Esophagus (tissue), 2 donors: Measurements from ENCODE around the gene C19orf85. TPM values are rescaled to one million over a fixed set of nuclear protein-coding genes. Genes with fewer than 3 reads are reported as not detected.

ENCODE experiments used
- H3K27ac ChIP-seq, 2 donors: one replicate each; pipeline ENCODE4 v1.5.1; 2013; ENCODE audit warnings: low read depth in 2 of 2, mild to moderate bottlenecking in 2 of 2, inconsistent platforms in 1 of 2, low read length in 1 of 2, moderate library complexity in 1 of 2
- H3K27me3 ChIP-seq, 2 donors: one replicate each; pipeline ENCODE4 v1.6.1; 2013; ENCODE audit warnings: low read length in 2 of 2, control low read depth in 1 of 2, mild to moderate bottlenecking in 1 of 2; ENCODE audit not compliant: insufficient read depth in 2 of 2, control insufficient read depth in 1 of 2
- H3K36me3 ChIP-seq, 2 donors: one replicate each; pipeline ENCODE4 v1.6.1; 2013; ENCODE audit warnings: low read length in 1 of 2; ENCODE audit not compliant: control insufficient read depth in 2 of 2, insufficient read depth in 2 of 2
- H3K4me1 ChIP-seq, 2 donors: one replicate each; pipeline ENCODE4 v1.6.1; 2013; ENCODE audit warnings: low read length in 1 of 2; ENCODE audit not compliant: control insufficient read depth in 2 of 2, insufficient read depth in 2 of 2
- H3K4me3 ChIP-seq, 2 donors: one replicate each; pipeline ENCODE4 v1.5.1; 2013; ENCODE audit warnings: low read length in 2 of 2, mild to moderate bottlenecking in 2 of 2, low read depth in 1 of 2, moderate library complexity in 1 of 2
- H3K9me3 ChIP-seq, 2 donors: one replicate each; pipeline ENCODE4 v1.6.1; 2013; ENCODE audit warnings: mild to moderate bottlenecking in 2 of 2, low read depth in 1 of 2, low read length in 1 of 2, moderate library complexity in 1 of 2; ENCODE audit not compliant: control insufficient read depth in 2 of 2, insufficient read depth in 1 of 2
- WGBS, 2 donors: extraction: QIAGEN DNeasy Blood & Tissue Kit; methylation state at CpG; one replicate each; pipeline ENCODE4 v1.1.7; 2013; 5-methylcytosine and 5-hydroxymethylcytosine counted together
- polyA plus RNA-seq, 2 donors: library from polyadenylated mRNA; stranded (reverse); fragments of 200-250 nt; gene quantifications; one replicate each; pipeline ENCODE4 v1.2.3, GENCODE V29; 2013
- donor health status: healthy with polysubstance abuse.
- donor health status: Bipolar disorder and iron deficiency.

C19orf85 gene
- polyA plus RNA-seq, 2 donors = 0.04 TPM; not detected in 1

DNA sequence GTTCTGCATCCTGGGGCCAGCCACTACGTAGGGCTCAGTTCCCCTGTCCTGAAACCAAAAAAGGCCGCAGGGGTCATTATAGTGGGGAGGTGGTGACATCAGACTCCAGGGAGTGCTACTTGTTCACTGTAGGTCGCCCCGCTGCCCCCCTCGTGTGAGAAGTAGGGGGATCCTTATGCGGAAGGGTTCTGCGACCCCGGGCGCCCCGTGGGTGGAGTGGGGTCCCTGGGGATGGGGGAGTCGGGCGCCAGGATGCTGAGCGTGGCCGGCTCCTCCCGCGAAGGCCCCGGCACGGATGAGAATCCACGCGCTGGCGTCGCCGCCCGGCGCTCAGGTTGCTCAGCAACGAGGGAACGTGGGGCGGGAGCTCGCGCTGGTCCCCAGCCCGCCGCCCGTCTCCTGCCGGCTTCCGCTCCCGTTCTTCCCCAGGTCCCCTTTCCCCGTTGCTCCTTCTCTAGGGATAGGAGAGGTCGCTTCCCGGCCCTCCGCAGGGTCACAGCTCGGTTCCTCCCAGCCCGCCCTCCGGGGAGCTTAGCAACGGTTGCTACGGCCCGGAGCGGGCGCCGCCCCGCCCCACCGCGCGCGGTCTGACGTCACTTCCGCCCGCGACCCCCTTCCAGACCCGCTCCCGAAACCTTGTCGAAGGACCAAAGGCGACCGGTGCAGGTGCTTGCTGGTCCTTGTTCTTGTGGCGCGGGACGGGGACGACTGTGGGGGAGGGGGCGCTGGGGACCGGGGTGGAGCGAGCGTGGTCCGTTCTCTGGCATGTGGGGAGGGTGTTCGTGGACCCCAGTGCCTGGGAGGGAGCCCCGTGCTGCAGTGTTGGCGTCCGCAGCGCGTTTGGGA, 20.3 kb upstream of the C19orf85 start, which contains the start of gene NAT14:
Gene NAT14, plus strand, starts transcription at position 596 of the 846 bp plus-strand sequence. CDS start 521 bp downstream, outside the sequence.
- H3K9me3 ChIP-seq = no peaks in the 10 kb centered on the region
- H3K27me3 ChIP-seq = no peaks in the 10 kb centered on the region
- 2% methylated on average over 75 to 78 of the region's 78 CpGs for WGBS, 2 donors
- H3K4me3 ChIP-seq = peak within 1 kb of the TSS; percentile 45 to 47
- H3K36me3 ChIP-seq = peaks cover 0 to 17% of the 10 kb centered on the region in 2 donors
- H3K4me1 ChIP-seq = peaks cover 6 to 9% of the 10 kb centered on the region in 2 donors
- peak within 1 kb of the TSS; percentile 75 to 79 for H3K27ac ChIP-seq

DNA sequence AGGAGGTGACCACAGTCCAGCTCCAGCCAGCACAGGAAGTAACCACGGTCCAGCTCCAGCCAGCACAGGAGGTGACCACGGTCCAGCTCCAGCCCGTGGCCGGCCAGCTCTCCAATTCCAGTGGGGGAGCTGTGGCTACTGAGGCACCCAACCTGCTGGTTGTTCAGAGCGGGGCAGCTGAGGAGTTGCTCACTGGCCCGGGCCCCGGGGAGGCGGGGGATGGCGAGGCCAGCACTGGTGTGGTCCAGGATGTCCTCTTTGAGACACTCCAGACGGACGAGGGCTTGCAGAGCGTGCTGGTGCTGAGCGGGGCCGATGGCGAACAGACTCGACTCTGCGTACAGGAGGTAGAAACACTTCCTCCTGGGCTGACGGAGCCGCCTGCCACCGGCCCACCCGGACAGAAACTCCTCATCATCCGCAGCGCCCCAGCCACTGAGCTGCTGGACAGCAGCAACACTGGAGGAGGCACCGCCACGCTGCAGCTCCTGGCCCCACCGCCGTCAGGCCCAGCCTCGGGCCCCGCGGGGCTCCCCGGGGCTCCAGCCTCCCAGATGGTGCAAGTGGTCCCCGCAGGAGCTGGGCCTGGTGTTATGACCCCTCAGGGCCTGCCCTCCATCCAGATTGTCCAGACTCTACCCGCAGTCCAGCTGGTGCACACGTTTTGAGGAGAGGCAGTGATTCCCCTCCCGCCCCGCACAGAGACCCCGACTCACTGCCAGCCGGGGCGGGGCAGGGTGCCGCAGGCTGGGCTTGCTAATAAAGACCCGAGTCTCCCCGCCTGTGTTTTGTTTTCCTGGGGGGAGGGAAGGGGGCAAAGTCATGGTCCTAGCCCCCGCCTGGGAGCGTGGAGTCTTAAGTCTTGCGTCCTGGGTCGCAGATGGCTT, 19.4 kb upstream of the C19orf85 start:
- Histone ChIP-seq H3K9me3 (no peaks in the 10 kb centered on the region), H3K36me3 (peaks cover 0 to 17% of the 10 kb centered on the region in 2 donors), H3K4me3 (no peak overlapping the region), H3K27me3 (no peaks in the 10 kb centered on the region), H3K4me1 (peaks cover 6 to 9% of the 10 kb centered on the region in 2 donors), H3K27ac (no peak overlapping the region)
- 79 to 82% methylated on average over 41 to 46 of the region's 46 CpGs for WGBS, 2 donors

DNA sequence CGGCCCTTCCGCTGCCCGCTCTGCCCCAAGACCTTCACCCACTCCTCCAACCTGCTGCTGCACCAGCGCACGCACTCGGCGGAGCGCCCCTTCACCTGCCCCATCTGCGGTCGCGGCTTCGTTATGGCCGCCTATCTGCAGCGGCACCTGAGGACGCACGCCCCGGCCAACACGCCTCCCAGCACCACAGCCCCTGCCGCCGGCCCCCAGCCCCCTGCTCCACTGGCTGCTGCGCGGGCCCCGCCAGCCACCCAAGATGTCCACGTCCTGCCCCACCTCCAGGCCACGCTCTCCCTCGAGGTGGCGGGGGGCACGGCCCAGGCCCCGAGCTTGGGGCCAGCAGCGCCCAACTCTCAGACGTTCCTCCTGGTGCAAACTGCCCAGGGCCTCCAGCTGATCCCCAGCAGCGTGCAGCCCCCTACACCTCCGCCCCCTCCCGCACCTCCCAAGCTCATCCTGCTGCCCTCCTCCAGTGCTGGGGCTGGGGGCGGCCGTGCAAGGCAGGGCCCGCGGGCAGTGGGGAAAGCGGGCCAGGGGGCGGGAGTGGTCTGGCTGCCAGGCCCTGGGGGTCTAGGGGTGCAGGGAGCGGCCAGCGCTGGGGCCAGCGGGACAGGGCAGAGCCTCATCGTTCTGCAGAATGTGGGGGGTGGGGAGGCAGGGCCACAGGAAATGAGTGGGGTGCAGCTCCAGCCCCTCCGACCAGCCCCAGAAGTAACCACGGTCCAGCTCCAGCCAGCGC, 18.6 kb upstream of the C19orf85 start:
- Histone ChIP-seq H3K9me3 (no peaks in the 10 kb centered on the region), H3K4me3 (no peak overlapping the region), H3K27me3 (no peaks in the 10 kb centered on the region), H3K36me3 (peaks cover 0 to 21% of the 10 kb centered on the region in 2 donors), H3K4me1 (peaks cover 6 to 9% of the 10 kb centered on the region in 2 donors), H3K27ac (no peak overlapping the region)
- WGBS, 2 donors = 92 to 95% methylated on average over 44 to 47 of the region's 47 CpGs

DNA sequence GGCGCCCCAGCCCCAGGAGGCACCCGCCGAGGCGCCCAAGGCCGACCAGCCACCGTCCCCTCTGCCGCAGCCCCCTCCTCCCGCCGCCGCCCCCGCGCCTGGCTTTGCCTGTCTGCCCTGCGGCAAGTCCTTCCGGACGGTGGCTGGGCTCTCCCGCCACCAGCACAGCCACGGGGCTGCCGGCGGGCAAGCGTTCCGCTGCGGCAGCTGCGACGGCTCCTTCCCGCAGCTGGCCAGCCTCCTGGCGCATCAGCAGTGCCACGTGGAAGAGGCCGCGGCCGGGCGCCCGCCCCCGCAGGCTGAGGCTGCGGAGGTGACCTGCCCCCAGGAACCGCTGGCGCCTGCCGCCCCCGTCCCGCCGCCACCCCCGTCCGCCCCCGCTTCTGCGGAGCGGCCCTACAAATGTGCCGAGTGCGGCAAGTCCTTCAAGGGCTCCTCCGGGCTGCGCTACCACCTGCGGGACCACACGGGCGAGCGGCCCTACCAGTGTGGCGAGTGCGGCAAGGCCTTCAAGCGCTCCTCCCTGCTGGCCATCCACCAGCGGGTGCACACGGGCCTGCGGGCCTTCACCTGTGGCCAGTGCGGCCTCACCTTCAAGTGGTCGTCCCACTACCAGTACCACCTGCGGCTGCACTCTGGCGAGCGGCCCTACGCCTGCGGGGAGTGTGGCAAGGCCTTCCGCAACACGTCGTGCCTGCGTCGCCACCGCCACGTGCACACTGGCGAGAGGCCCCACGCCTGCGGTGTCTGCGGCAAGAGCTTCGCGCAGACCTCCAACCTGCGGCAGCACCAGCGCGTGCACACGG, 17.8 kb upstream of the C19orf85 start:
- H3K27ac ChIP-seq = no peak overlapping the region
- peaks cover 0 to 21% of the 10 kb centered on the region in 2 donors for H3K36me3 ChIP-seq
- WGBS, 2 donors = 91 to 92% methylated on average over 76 to 83 of the region's 83 CpGs
- peaks cover 5 to 9% of the 10 kb centered on the region in 2 donors for H3K4me1 ChIP-seq
- H3K9me3 ChIP-seq = no peaks in the 10 kb centered on the region
- H3K27me3 ChIP-seq = no peaks in the 10 kb centered on the region
- no peak overlapping the region for H3K4me3 ChIP-seq

DNA sequence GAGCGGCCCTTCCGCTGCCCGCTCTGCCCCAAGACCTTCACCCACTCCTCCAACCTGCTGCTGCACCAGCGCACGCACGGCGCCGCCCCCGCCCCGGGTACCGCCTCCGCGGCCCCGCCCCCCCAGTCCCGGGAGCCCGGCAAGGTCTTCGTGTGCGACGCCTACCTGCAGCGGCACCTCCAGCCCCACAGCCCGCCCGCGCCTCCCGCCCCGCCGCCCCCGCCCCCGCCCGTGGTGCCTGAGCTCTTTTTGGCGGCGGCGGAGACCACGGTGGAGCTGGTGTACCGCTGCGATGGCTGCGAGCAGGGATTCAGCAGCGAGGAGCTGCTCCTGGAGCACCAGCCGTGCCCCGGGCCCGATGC, 17.2 kb upstream of the C19orf85 start:
- H3K9me3 ChIP-seq = no peaks in the 10 kb centered on the region
- 73 to 86% methylated on average over 35 to 40 of the region's 40 CpGs for WGBS, 2 donors
- no peaks in the 10 kb centered on the region for H3K27me3 ChIP-seq
- peaks cover 4 to 9% of the 10 kb centered on the region in 2 donors for H3K4me1 ChIP-seq
- H3K4me3 ChIP-seq = no peak overlapping the region
- H3K36me3 ChIP-seq = peaks cover 0 to 21% of the 10 kb centered on the region in 2 donors
- no peak overlapping the region for H3K27ac ChIP-seq

DNA sequence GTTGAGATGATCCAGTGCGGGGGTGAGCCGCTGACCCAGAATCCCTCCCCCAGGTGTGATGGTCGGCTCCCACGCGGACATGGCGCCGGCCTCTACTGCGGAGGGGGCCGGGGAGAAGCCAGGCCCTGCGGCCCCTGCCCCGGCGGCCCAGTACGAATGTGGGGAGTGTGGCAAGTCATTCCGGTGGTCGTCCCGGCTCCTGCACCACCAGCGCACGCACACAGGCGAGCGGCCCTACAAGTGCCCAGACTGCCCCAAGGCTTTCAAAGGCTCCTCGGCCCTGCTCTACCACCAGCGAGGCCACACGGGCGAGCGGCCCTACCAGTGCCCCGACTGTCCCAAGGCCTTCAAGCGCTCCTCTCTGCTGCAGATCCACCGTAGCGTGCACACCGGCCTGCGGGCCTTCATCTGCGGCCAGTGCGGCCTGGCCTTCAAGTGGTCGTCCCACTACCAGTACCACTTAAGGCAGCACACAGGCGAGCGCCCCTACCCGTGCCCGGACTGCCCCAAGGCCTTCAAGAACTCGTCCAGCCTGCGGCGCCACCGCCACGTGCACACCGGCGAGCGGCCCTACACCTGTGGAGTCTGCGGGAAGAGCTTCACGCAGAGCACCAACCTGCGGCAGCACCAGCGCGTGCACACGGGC, 16.7 kb upstream of the C19orf85 start:
- Histone ChIP-seq H3K9me3 (no peaks in the 10 kb centered on the region), H3K4me3 (no peak overlapping the region), H3K36me3 (peaks cover 0 to 21% of the 10 kb centered on the region in 2 donors), H3K27ac (no peak overlapping the region), H3K27me3 (no peaks in the 10 kb centered on the region), H3K4me1 (peaks cover 4 to 9% of the 10 kb centered on the region in 2 donors)
- WGBS, 2 donors = 93 to 95% methylated on average over 51 to 52 of the region's 52 CpGs

DNA sequence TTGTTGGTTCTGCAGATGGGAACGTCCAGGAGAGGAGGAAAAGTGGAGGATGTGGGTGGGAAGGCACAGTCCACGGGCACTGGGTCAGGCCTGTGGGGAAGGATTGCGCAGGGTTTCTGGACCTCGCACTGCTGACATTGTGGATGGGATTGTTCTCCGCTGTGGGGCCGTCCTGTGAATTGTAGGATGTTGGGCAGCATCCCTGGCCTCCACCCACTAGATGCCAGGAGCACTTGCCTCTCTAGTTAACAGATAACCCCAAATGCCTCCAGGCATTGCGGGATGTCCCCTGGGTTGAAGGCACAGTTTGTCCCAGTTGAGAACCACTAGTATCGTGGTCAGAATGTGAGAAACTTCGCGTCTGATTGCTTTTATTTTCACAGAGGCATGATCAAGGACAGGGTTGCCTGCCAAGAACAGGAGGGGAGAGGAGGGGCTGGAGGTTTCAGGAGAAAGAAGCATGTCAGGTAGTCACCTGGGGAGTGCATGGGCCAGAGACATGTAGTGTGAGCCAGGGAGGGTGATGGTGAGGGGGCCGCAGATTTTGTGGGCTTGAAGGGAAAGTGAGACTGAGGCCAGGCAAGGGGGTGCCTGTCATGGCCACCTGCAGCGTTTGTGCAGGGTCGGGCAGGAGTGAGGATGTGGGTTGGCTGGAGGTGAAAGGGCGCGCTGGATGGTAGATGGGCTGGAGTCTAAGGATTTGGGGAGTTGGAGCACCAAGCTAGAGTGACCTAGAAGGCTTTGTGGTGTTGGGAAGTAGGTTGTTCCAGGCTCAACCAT, 15.1 kb upstream of the C19orf85 start:
- peaks cover 0 to 21% of the 10 kb centered on the region in 2 donors for H3K36me3 ChIP-seq
- no peaks in the 10 kb centered on the region for H3K27me3 ChIP-seq
- no peak overlapping the region for H3K4me3 ChIP-seq
- no peak overlapping the region for H3K27ac ChIP-seq
- WGBS, 2 donors = 65 to 67% methylated on average over 14 to 15 of the region's 15 CpGs
- H3K4me1 ChIP-seq = peaks cover 0 to 16% of the 10 kb centered on the region in 2 donors
- H3K9me3 ChIP-seq = no peaks in the 10 kb centered on the region

DNA sequence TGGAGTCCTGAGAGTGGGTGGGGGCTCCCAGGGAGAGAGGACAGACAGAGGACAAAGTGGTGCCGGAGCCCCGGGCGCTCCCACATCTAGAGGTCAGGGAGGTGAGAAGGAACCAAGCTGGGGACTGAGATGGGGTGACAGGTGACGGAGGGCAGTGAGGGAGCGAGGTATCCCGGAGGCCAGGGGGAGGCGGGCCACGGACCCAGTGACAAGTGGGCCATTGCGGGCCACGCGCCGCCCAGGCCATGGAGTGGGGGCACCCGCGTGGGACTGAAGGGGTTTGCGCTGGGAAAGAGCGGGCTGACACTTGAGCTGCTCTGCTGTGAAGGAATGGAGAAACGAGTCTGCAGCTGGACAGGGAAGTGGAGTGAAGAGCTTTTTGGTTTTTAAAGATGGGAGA, 14.5 kb upstream of the C19orf85 start:
- Histone ChIP-seq H3K4me3 (no peak overlapping the region), H3K27ac (no peak overlapping the region), H3K27me3 (no peaks in the 10 kb centered on the region), H3K9me3 (no peaks in the 10 kb centered on the region), H3K4me1 (peaks cover 0 to 10% of the 10 kb centered on the region in 2 donors), H3K36me3 (peaks cover 0 to 21% of the 10 kb centered on the region in 2 donors)
- 81 to 86% methylated on average over 17 of the region's 17 CpGs for WGBS, 2 donors
